SK-N-SH treated with all-trans-retinoic acid at 6 μM for 48 hours (cell line): ENCODE measurements around the gene GRK5.

Source experiments
- ATAC-seq: fragments of 200-7000 bp; cut with Tn5 transposase; 3 replicates; pipeline ENCODE4 v1.9.1; 2020; ENCODE audit warnings: mild to moderate bottlenecking, moderate library complexity
- ARNTL ChIP-seq: fragments of 450-650 bp; formaldehyde crosslinking; IDR thresholded peaks from 2 replicates; pipeline ENCODE4 v1.5.0; 2020; ENCODE audit warnings: low read depth, mild to moderate bottlenecking, moderate library complexity, borderline replicate concordance
- CREB5 ChIP-seq: fragments of 250-450 bp; sonication (Bioruptor Pico); IDR thresholded peaks from 2 replicates; pipeline ENCODE4 v1.5.1; 2020; ENCODE audit warnings: low read depth, mild to moderate bottlenecking, moderate library complexity
- CSDC2 ChIP-seq: fragments of 250-450 bp; sonication (Bioruptor Pico); IDR thresholded peaks from 2 replicates; pipeline ENCODE4 v1.5.0; 2020; ENCODE audit warnings: mild to moderate bottlenecking, moderate library complexity
- ESRRG ChIP-seq: fragments of 250-450 bp; sonication (Bioruptor Pico); IDR thresholded peaks from 2 replicates; pipeline ENCODE4 v1.6.1; 2021; ENCODE audit warnings: mild to moderate bottlenecking
- GLIS3 ChIP-seq: fragments of 250-450 bp; sonication (Bioruptor Pico); IDR thresholded peaks from 2 replicates; pipeline ENCODE4 v1.5.0; 2020; ENCODE audit warnings: mild to moderate bottlenecking, moderate library complexity
- ISL1 ChIP-seq: fragments of 250-450 bp; sonication (Bioruptor Pico); IDR thresholded peaks from 2 replicates; pipeline ENCODE4 v2.1.2; 2022; ENCODE audit warnings: mild to moderate bottlenecking, moderate library complexity
- OSR1 ChIP-seq: fragments of 250-450 bp; sonication (Bioruptor Pico); IDR thresholded peaks from 2 replicates; pipeline ENCODE4 v1.8.0; 2022; ENCODE audit warnings: moderate library complexity, mild to moderate bottlenecking, inconsistent platforms
- PATZ1 ChIP-seq: fragments of 250-450 bp; sonication (Bioruptor Pico); IDR thresholded peaks from 2 replicates; pipeline ENCODE4 v1.8.0; 2020; ENCODE audit warnings: mild to moderate bottlenecking, moderate library complexity, borderline replicate concordance
- RARB ChIP-seq: fragments of 250-450 bp; sonication (Bioruptor Pico); IDR thresholded peaks from 2 replicates; pipeline ENCODE4 v1.8.0; 2021; ENCODE audit warnings: mild to moderate bottlenecking, moderate library complexity
- SNAI2 ChIP-seq: fragments of 250-450 bp; sonication (Bioruptor Pico); IDR thresholded peaks from 2 replicates; pipeline ENCODE4 v1.5.0; 2020; ENCODE audit warnings: mild to moderate bottlenecking, moderate library complexity
- TCF4 ChIP-seq: fragments of 250-450 bp; sonication (Bioruptor Pico); IDR thresholded peaks from 2 replicates; pipeline ENCODE4 v1.8.0; 2021; ENCODE audit warnings: mild to moderate bottlenecking, moderate library complexity, borderline replicate concordance
- TOX ChIP-seq: fragments of 250-450 bp; sonication (Bioruptor Pico); IDR thresholded peaks from 2 replicates; pipeline ENCODE4 v1.8.0; 2021; ENCODE audit warnings: mild to moderate bottlenecking, moderate library complexity, borderline replicate concordance
- ZC3H10 ChIP-seq: fragments of 250-450 bp; sonication (Bioruptor Pico); IDR thresholded peaks from 2 replicates; pipeline ENCODE4 v1.5.1; 2021; ENCODE audit warnings: mild to moderate bottlenecking, moderate library complexity
- ZFP3 ChIP-seq: fragments of 250-450 bp; sonication (Bioruptor Pico); IDR thresholded peaks from 2 replicates; pipeline ENCODE4 v1.5.0; 2020; ENCODE audit warnings: mild to moderate bottlenecking, moderate library complexity
- ZFP30 ChIP-seq: fragments of 450-650 bp; formaldehyde crosslinking; IDR thresholded peaks from 2 replicates; pipeline ENCODE4 v1.5.0; 2022; ENCODE audit warnings: mild to moderate bottlenecking, moderate library complexity
- ZNF565 ChIP-seq: fragments of 450-650 bp; formaldehyde crosslinking; conservative IDR thresholded peaks from 2 replicates; pipeline ENCODE4 v1.5.0; 2020; ENCODE audit warnings: low read depth, mild to moderate bottlenecking, moderate library complexity
- ZNF70 ChIP-seq: fragments of 450-650 bp; formaldehyde crosslinking; IDR thresholded peaks from 2 replicates; pipeline ENCODE4 v1.5.0; 2020; ENCODE audit warnings: mild to moderate bottlenecking, moderate library complexity
- ZNF8 ChIP-seq: fragments of 450-650 bp; formaldehyde crosslinking; IDR thresholded peaks from 2 replicates; pipeline ENCODE4 v1.5.0; 2020; ENCODE audit warnings: mild to moderate bottlenecking, moderate library complexity
- TF ChIP-seq, protein P1 (sequence below): fragments of 250-450 bp; sonication (Bioruptor Pico); IDR thresholded peaks from 2 replicates; pipeline ENCODE4 v1.8.0; 2021; ENCODE audit warnings: low read depth, mild to moderate bottlenecking, moderate library complexity, borderline replicate concordance
- TF ChIP-seq, protein P2 (sequence below): fragments of 250-450 bp; sonication (Bioruptor Pico); IDR thresholded peaks from 2 replicates; pipeline ENCODE4 v1.5.0; 2020; ENCODE audit warnings: mild to moderate bottlenecking, moderate library complexity
- TF ChIP-seq, protein P3 (sequence below): fragments of 250-450 bp; sonication (Bioruptor Pico); IDR thresholded peaks from 2 replicates; pipeline ENCODE4 v1.5.1; 2021; ENCODE audit warnings: mild to moderate bottlenecking, moderate library complexity

Gene GRK5

GRCh38 chr10:119480667-119481066 is 273.3 kb downstream of the GRK5 start:
- no peak for TF ChIP-seq ZNF565 (CRISPR knock-in tag)
- TF ChIP-seq TOX (CRISPR knock-in tag), result no peak
- peak; percentile 71 for ATAC-seq

GRCh38 chr10:119481781-119482426 is 274.5 kb downstream of the GRK5 start:
- TF ChIP-seq, protein P1, sequence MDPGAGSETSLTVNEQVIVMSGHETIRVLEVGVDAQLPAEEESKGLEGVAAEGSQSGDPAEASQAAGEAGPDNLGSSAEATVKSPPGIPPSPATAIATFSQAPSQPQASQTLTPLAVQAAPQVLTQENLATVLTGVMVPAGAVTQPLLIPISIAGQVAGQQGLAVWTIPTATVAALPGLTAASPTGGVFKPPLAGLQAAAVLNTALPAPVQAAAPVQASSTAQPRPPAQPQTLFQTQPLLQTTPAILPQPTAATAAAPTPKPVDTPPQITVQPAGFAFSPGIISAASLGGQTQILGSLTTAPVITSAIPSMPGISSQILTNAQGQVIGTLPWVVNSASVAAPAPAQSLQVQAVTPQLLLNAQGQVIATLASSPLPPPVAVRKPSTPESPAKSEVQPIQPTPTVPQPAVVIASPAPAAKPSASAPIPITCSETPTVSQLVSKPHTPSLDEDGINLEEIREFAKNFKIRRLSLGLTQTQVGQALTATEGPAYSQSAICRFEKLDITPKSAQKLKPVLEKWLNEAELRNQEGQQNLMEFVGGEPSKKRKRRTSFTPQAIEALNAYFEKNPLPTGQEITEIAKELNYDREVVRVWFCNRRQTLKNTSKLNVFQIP, result no peak
- TF ChIP-seq ZNF565 (CRISPR knock-in tag), result no peak
- no peak for TF ChIP-seq ZNF70 (CRISPR knock-in tag)
- TF ChIP-seq SNAI2, result no peak
- no peak for TF ChIP-seq ZFP30 (CRISPR knock-in tag)
- TF ChIP-seq ZFP3 (CRISPR knock-in tag), result no peak
- TF ChIP-seq, protein P2, sequence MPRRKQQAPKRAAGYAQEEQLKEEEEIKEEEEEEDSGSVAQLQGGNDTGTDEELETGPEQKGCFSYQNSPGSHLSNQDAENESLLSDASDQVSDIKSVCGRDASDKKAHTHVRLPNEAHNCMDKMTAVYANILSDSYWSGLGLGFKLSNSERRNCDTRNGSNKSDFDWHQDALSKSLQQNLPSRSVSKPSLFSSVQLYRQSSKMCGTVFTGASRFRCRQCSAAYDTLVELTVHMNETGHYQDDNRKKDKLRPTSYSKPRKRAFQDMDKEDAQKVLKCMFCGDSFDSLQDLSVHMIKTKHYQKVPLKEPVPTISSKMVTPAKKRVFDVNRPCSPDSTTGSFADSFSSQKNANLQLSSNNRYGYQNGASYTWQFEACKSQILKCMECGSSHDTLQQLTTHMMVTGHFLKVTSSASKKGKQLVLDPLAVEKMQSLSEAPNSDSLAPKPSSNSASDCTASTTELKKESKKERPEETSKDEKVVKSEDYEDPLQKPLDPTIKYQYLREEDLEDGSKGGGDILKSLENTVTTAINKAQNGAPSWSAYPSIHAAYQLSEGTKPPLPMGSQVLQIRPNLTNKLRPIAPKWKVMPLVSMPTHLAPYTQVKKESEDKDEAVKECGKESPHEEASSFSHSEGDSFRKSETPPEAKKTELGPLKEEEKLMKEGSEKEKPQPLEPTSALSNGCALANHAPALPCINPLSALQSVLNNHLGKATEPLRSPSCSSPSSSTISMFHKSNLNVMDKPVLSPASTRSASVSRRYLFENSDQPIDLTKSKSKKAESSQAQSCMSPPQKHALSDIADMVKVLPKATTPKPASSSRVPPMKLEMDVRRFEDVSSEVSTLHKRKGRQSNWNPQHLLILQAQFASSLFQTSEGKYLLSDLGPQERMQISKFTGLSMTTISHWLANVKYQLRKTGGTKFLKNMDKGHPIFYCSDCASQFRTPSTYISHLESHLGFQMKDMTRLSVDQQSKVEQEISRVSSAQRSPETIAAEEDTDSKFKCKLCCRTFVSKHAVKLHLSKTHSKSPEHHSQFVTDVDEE (CRISPR knock-in tag), result no peak
- TF ChIP-seq ARNTL, result no peak
- no peak for TF ChIP-seq RARB
- ATAC-seq, result no peak

GRCh38 chr10:119483001-119483400 is 275.6 kb downstream of the GRK5 start:
- no peak for ATAC-seq

More at GRCh38 chr10:119483001-119483400, 275.6 kb downstream of the GRK5 start:
- TF ChIP-seq, protein P3, sequence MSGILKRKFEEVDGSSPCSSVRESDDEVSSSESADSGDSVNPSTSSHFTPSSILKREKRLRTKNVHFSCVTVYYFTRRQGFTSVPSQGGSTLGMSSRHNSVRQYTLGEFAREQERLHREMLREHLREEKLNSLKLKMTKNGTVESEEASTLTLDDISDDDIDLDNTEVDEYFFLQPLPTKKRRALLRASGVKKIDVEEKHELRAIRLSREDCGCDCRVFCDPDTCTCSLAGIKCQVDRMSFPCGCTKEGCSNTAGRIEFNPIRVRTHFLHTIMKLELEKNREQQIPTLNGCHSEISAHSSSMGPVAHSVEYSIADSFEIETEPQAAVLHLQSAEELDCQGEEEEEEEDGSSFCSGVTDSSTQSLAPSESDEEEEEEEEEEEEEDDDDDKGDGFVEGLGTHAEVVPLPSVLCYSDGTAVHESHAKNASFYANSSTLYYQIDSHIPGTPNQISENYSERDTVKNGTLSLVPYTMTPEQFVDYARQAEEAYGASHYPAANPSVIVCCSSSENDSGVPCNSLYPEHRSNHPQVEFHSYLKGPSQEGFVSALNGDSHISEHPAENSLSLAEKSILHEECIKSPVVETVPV, result no peak
- TF ChIP-seq PATZ1 (CRISPR knock-in tag), result no peak
- no peak for TF ChIP-seq ZNF8 (CRISPR knock-in tag)
- no peak for TF ChIP-seq ZFP3 (CRISPR knock-in tag)
- no peak for TF ChIP-seq ZNF70 (CRISPR knock-in tag)
- no peak for TF ChIP-seq ARNTL
- no peak for TF ChIP-seq OSR1 (CRISPR knock-in tag)
- no peak for TF ChIP-seq ZNF565 (CRISPR knock-in tag)
- no peak for TF ChIP-seq CSDC2 (CRISPR knock-in tag)
- no peak for TF ChIP-seq TOX (CRISPR knock-in tag)
- TF ChIP-seq ESRRG, result no peak
- no peak for TF ChIP-seq ZC3H10 (CRISPR knock-in tag)
- TF ChIP-seq TCF4 (CRISPR knock-in tag), result no peak
- no peak for TF ChIP-seq RARB
- TF ChIP-seq, protein P2 (CRISPR knock-in tag), result no peak
- no peak for TF ChIP-seq GLIS3 (CRISPR knock-in tag)
- TF ChIP-seq CREB5 (CRISPR knock-in tag), result no peak
- no peak for TF ChIP-seq SNAI2
- no peak for TF ChIP-seq ISL1
- no peak for TF ChIP-seq ZFP30 (CRISPR knock-in tag)
